ENCODE measurements around the gene CNST. TPM values are rescaled to one million over a fixed set of nuclear protein-coding genes. Genes with fewer than 3 reads are reported as not detected.
"Not testable (repeated sequence)": the region's sequence is repeated elsewhere in the genome, so short reads cannot be mapped to it uniquely, and the experiment has no call there.

CNST gene
- total RNA-seq, 1 experiment from 2014 or later = 9.1 TPM

- Histone ChIP-seq H3K4me1 (replicated peaks; ENCODE audit: insufficient read depth) (peaks cover 18% of the 10 kb centered on the region), H3K9me3 (ENCODE audit: insufficient read depth, low read depth) (no peaks in the 10 kb centered on the region), H2AFZ (no peak overlapping the region), H3K79me2 (ENCODE audit: low read depth) (peaks cover 46% of the 10 kb centered on the region), H3K27ac (no peak overlapping the region), H3K4me2 (no peak overlapping the region), H3K27me3 (ENCODE audit: insufficient read depth, low read depth) (no peaks in the 10 kb centered on the region), H3K36me3 (ENCODE audit: low read depth) (no peaks in the 10 kb centered on the region), H3F3A (ENCODE audit: insufficient read depth, low read depth) (peaks cover 16% of the 10 kb centered on the region; the same call in 1 of the 2 replicates), H3K4me3 (no peak overlapping the region), H3K9me2 (ENCODE audit: insufficient read depth) (no peaks in the 10 kb centered on the region), H4K20me1 (ENCODE audit: insufficient read depth) (no peaks in the 10 kb centered on the region)
- intact Hi-C loops (cut with micrococcal nuclease; ENCODE audit: unreplicated experiment) = loop anchor here (10.0 kb wide), 1 partner anchor 185 kb away; no protein-coding TSS in a partner anchor
- DNase-seq = no peak
- ChIA-PET POLR2A (ENCODE audit: unreplicated experiment) (interaction anchor here (0.6 kb wide), 1 partner anchor 1829 kb away, joined by 7 read pairs; no protein-coding TSS in a partner anchor), CTCF (no interaction called here)
- no TSS peak for BruUV-seq (replicated peaks)
- TF ChIP-seq EZH2 (IDR thresholded peaks at IDR 0.05; ENCODE audit: low read depth) = no peak
- TF ChIP-seq, protein P1, sequence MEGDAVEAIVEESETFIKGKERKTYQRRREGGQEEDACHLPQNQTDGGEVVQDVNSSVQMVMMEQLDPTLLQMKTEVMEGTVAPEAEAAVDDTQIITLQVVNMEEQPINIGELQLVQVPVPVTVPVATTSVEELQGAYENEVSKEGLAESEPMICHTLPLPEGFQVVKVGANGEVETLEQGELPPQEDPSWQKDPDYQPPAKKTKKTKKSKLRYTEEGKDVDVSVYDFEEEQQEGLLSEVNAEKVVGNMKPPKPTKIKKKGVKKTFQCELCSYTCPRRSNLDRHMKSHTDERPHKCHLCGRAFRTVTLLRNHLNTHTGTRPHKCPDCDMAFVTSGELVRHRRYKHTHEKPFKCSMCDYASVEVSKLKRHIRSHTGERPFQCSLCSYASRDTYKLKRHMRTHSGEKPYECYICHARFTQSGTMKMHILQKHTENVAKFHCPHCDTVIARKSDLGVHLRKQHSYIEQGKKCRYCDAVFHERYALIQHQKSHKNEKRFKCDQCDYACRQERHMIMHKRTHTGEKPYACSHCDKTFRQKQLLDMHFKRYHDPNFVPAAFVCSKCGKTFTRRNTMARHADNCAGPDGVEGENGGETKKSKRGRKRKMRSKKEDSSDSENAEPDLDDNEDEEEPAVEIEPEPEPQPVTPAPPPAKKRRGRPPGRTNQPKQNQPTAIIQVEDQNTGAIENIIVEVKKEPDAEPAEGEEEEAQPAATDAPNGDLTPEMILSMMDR (conservative IDR thresholded peaks at IDR 0.05) = no peak
These were observed 3.3 kb downstream of the CNST start for GRCh38 chr1:246569248-246570238.

GRCh38 chr1:246571309-246571708, 5.1 kb downstream of the CNST start:
- Histone ChIP-seq H3F3A (ENCODE audit: insufficient read depth, low read depth) (peaks cover 16% of the 10 kb centered on the region; the same call in 1 of the 2 replicates), H3K79me2 (ENCODE audit: low read depth) (peaks cover 31% of the 10 kb centered on the region), H3K4me1 (replicated peaks; ENCODE audit: insufficient read depth) (peaks cover 10% of the 10 kb centered on the region)
- H3K36me3 ChIP-seq (ENCODE audit: low read depth); H3K4me3 ChIP-seq; H2AFZ ChIP-seq; H3K9me2 ChIP-seq (ENCODE audit: insufficient read depth); DNase-seq; H3K9me3 ChIP-seq (ENCODE audit: insufficient read depth, low read depth); intact Hi-C loops (cut with micrococcal nuclease; ENCODE audit: unreplicated experiment); H3K27ac ChIP-seq; BruUV-seq (replicated peaks); H3K27me3 ChIP-seq (ENCODE audit: insufficient read depth, low read depth); CTCF ChIA-PET; POLR2A ChIA-PET (ENCODE audit: unreplicated experiment); H4K20me1 ChIP-seq (ENCODE audit: insufficient read depth); H3K4me2 ChIP-seq: not testable (repeated sequence)

DNA sequence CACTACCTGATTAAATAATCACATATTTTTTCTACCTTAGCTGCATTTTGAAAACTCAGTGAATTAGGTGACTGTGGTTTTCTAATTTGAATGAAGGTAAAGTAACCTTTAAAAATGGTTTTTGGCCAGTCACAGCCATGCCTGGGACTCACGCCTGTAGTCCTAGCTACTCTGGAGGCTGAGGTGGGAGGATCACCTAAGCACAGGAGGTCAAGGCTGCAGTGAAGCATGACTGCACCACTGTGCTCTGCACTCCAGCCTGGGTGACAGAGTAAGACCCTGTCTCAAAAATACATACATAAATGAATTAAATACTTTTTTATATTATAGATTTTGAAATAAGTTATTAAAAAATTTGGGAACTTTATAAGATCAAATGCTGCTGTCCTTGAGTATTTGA, 5.7 kb downstream of the CNST start:
- Histone ChIP-seq H2AFZ (no peak overlapping the region), H3K9me2 (ENCODE audit: insufficient read depth) (no peaks in the 10 kb centered on the region), H3K27ac (no peak overlapping the region), H3K27me3 (ENCODE audit: insufficient read depth, low read depth) (no peaks in the 10 kb centered on the region), H3K4me3 (no peak overlapping the region), H3K9me3 (ENCODE audit: insufficient read depth, low read depth) (no peaks in the 10 kb centered on the region), H3K4me2 (no peak overlapping the region), H3K79me2 (ENCODE audit: low read depth) (peaks cover 29% of the 10 kb centered on the region), H3K36me3 (ENCODE audit: low read depth) (no peaks in the 10 kb centered on the region), H3F3A (ENCODE audit: insufficient read depth, low read depth) (peaks cover 10% of the 10 kb centered on the region; the same call in 1 of the 2 replicates), H4K20me1 (ENCODE audit: insufficient read depth) (no peaks in the 10 kb centered on the region), H3K4me1 (replicated peaks; ENCODE audit: insufficient read depth) (peaks cover 10% of the 10 kb centered on the region)
- TF ChIP-seq, protein P1 (conservative IDR thresholded peaks at IDR 0.05) = no peak
- no peak for TF ChIP-seq EZH2 (IDR thresholded peaks at IDR 0.05; ENCODE audit: low read depth)
- BruUV-seq (replicated peaks) = no TSS peak
- CTCF ChIA-PET = no interaction called here
- intact Hi-C loops (cut with micrococcal nuclease; ENCODE audit: unreplicated experiment) = no loop called here
- DNase-seq = no peak
- POLR2A ChIA-PET (ENCODE audit: unreplicated experiment) = no interaction called here

Data from PC-9 (cell line).